Liver (tissue), 9 donors: Measurements from ENCODE around the gene ZFYVE28. TPM values are rescaled to one million over a fixed set of nuclear protein-coding genes. Genes with fewer than 3 reads are reported as not detected.

ENCODE experiments used
- DNase-seq: peaks from one replicate; pipeline ENCODE4 v3.0.0-alpha.2; 2017; ENCODE audit warnings: low spot score
- H3K27ac ChIP-seq, 2 donors: one replicate each; pipeline ENCODE4 v1.7.0; 2013; ENCODE audit warnings: inconsistent platforms in 2 of 2, low read length in 2 of 2, control low read depth in 1 of 2, low read depth in 1 of 2, mild to moderate bottlenecking in 1 of 2
- H3K27me3 ChIP-seq, 4 donors: one replicate each; pipeline versions ENCODE4 v1.6.1 to v1.7.0; 2013; ENCODE audit warnings: low read length in 3 of 4, inconsistent platforms in 1 of 4, mild to moderate bottlenecking in 1 of 4, moderate library complexity in 1 of 4; ENCODE audit not compliant: control insufficient read depth in 4 of 4, insufficient read depth in 4 of 4
- H3K36me3 ChIP-seq, 4 donors: one replicate each; pipeline versions ENCODE4 v1.6.1 to v1.7.0; 2013; ENCODE audit warnings: low read length in 3 of 4, mild to moderate bottlenecking in 3 of 4, low read depth in 1 of 4, moderate library complexity in 1 of 4; ENCODE audit not compliant: control insufficient read depth in 4 of 4, insufficient read depth in 3 of 4
- H3K4me1 ChIP-seq, 4 donors: one replicate each; pipeline versions ENCODE4 v1.6.1 to v1.7.0; 2013; ENCODE audit warnings: low read length in 3 of 4, mild to moderate bottlenecking in 3 of 4, moderate library complexity in 1 of 4; ENCODE audit not compliant: control insufficient read depth in 4 of 4, insufficient read depth in 4 of 4
- H3K4me3 ChIP-seq, 3 donors: one replicate each; pipeline versions ENCODE4 v1.6.1 to v1.7.0; 2013; ENCODE audit warnings: low read length in 3 of 3, control low read depth in 1 of 3, low read depth in 1 of 3, mild to moderate bottlenecking in 1 of 3
- H3K9ac ChIP-seq, 2 donors: one replicate each; pipeline ENCODE4 v1.7.0; 2013; ENCODE audit warnings: low read length in 2 of 2, mild to moderate bottlenecking in 2 of 2, moderate library complexity in 2 of 2, control low read depth in 1 of 2, low read depth in 1 of 2
- H3K9me3 ChIP-seq, 4 donors: one replicate each; pipeline versions ENCODE4 v1.6.1 to v1.7.0; 2013; ENCODE audit warnings: low read length in 3 of 4; ENCODE audit not compliant: control insufficient read depth in 4 of 4
- CTCF ChIP-seq: fragments of 150-350 bp; IDR thresholded peaks from 2 replicates; pipeline ENCODE4 v1.5.1; 2017; ENCODE audit warnings: improper control_type of control experiment, low read depth, low read length; ENCODE audit not compliant: missing input control
- EGR1 ChIP-seq, 2 donors: IDR thresholded peaks; 2 replicates each; pipeline ENCODE4 v1.6.1; 2016 to 2018; ENCODE audit warnings: antibody characterized with exemption in 2 of 2, low read depth in 2 of 2
- FOXA1 ChIP-seq: IDR thresholded peaks from 2 replicates; pipeline ENCODE4 v1.6.1; 2016; ENCODE audit warnings: antibody characterized with exemption
- GABPA ChIP-seq, 2 donors: IDR thresholded peaks in 1 of 2; conservative IDR thresholded peaks in 1 of 2; 2 replicates each; pipeline ENCODE4 v1.6.1; 2016; ENCODE audit warnings: antibody characterized with exemption in 2 of 2, mild to moderate bottlenecking in 1 of 2, moderate library complexity in 1 of 2
- HNF4A ChIP-seq, 2 donors: conservative IDR thresholded peaks; 2 replicates each; pipeline ENCODE4 v1.6.1; 2016; ENCODE audit warnings: antibody characterized with exemption in 2 of 2, mild to moderate bottlenecking in 2 of 2
- HNF4G ChIP-seq: IDR thresholded peaks from 2 replicates; pipeline ENCODE4 v1.6.1; 2016; ENCODE audit warnings: antibody characterized with exemption
- NR2F2 ChIP-seq: IDR thresholded peaks from 2 replicates; pipeline ENCODE4 v1.6.1; 2016; ENCODE audit warnings: antibody characterized with exemption
- RAD21 ChIP-seq, 2 donors: IDR thresholded peaks; 2 replicates each; pipeline ENCODE4 v1.6.1; 2016; ENCODE audit warnings: antibody characterized with exemption in 2 of 2, mild to moderate bottlenecking in 2 of 2
- REST ChIP-seq: IDR thresholded peaks from 2 replicates; pipeline ENCODE4 v1.6.1; 2016; ENCODE audit warnings: antibody characterized with exemption, mild to moderate bottlenecking
- RXRA ChIP-seq, 2 donors: IDR thresholded peaks; 2 replicates each; pipeline ENCODE4 v1.6.1; 2017 to 2018; ENCODE audit warnings: antibody characterized with exemption in 2 of 2, mild to moderate bottlenecking in 1 of 2
- TAF1 ChIP-seq: conservative IDR thresholded peaks from 2 replicates; pipeline ENCODE4 v1.6.1; 2016; ENCODE audit warnings: antibody characterized with exemption, mild to moderate bottlenecking
- YY1 ChIP-seq: IDR thresholded peaks from 2 replicates; pipeline ENCODE4 v1.6.1; 2016; ENCODE audit warnings: antibody characterized with exemption, mild to moderate bottlenecking
- WGBS: extraction: QIAGEN DNeasy Blood & Tissue Kit; methylation state at CpG from one replicate; pipeline ENCODE4 v1.1.7; 2013; 5-methylcytosine and 5-hydroxymethylcytosine counted together
- polyA plus RNA-seq, 2 donors: library from polyadenylated mRNA; stranded (reverse) in 1 of 2; unstranded in 1 of 2; fragments of 200-250 nt in 1 of 2; fragments of >200 nt in 1 of 2; fragmentation: Nextera tagmentation in 1 of 2; extraction: Ambion mirVana in 1 of 2; gene quantifications; one replicate each; pipeline versions ENCODE4 v1.2.1 to v1.2.3, GENCODE V29; 2013 to 2015
- total RNA-seq, 2 donors: library from RNA; depleted of rRNA; stranded (reverse); fragments of >200 nt; gene quantifications; one replicate each; pipeline ENCODE4 v1.2.3, GENCODE V29; 2014
- TF ChIP-seq, protein P1 (sequence below): IDR thresholded peaks from 2 replicates; pipeline ENCODE4 v1.6.1; 2016; ENCODE audit warnings: antibody characterized with exemption
- TF ChIP-seq, protein P2 (sequence below): IDR thresholded peaks from 2 replicates; pipeline ENCODE4 v1.6.1; 2016; ENCODE audit warnings: antibody characterized with exemption
- donor health status: healthy.
- donor health status: healthy.
- donor health status: healthy.
- donor health status: healthy.
- donor health status: healthy.

The ZFYVE28 gene
- total and polyA plus RNA-seq, 4 donors: 2.0 to 6.1 (median 2.7) TPM

DNA sequence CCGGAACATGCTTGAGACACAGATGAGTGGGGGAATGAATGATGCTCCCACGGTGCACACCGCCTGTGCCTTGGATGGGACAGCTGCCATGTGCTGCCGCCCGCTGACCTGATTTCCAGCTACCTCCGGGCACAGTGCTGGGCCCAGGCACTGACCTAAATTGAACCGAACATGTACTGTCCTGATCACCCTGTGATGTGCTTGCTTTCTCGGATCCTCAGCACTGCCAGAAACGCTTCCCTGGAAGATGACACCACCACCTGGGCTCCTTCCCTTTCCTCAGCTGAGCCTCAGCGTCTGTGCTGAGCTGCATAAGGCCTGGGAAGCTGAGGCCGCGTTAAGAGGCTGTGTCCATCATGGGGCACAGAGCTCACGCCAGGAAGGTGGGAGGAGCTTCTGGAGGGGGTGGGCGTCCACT lies 117.2 kb downstream of the ZFYVE28 start:
- Histone ChIP-seq H3K9me3 (peaks cover 0 to 5% (median 1%) of the 10 kb centered on the region in 4 donors), H3K27me3 (no peaks in the 10 kb centered on the region), H3K4me1 (no peaks in the 10 kb centered on the region), H3K36me3 (no peaks in the 10 kb centered on the region), H3K27ac (no peak overlapping the region), H3K4me3 (no peak overlapping the region), H3K9ac (no peak overlapping the region)
- TF ChIP-seq RAD21 (IDR thresholded peaks at IDR 0.05) (no peak), EGR1 (IDR thresholded peaks at IDR 0.05; ENCODE audit: low read depth in 2 of 2) (no peak), REST (no peak), CTCF (no peak), HNF4G (no peak), TAF1 (no peak), HNF4A (conservative IDR thresholded peaks at IDR 0.05) (no peak), GABPA (IDR thresholded peaks at IDR 0.05 in 1 of 2, conservative IDR thresholded peaks at IDR 0.05 in 1 of 2) (no peak), YY1 (no peak), FOXA1 (no peak)
- TF ChIP-seq, protein P1, sequence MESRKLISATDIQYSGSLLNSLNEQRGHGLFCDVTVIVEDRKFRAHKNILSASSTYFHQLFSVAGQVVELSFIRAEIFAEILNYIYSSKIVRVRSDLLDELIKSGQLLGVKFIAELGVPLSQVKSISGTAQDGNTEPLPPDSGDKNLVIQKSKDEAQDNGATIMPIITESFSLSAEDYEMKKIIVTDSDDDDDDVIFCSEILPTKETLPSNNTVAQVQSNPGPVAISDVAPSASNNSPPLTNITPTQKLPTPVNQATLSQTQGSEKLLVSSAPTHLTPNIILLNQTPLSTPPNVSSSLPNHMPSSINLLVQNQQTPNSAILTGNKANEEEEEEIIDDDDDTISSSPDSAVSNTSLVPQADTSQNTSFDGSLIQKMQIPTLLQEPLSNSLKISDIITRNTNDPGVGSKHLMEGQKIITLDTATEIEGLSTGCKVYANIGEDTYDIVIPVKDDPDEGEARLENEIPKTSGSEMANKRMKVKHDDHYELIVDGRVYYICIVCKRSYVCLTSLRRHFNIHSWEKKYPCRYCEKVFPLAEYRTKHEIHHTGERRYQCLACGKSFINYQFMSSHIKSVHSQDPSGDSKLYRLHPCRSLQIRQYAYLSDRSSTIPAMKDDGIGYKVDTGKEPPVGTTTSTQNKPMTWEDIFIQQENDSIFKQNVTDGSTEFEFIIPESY: no peak
- TF ChIP-seq, protein P2, sequence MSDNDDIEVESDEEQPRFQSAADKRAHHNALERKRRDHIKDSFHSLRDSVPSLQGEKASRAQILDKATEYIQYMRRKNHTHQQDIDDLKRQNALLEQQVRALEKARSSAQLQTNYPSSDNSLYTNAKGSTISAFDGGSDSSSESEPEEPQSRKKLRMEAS: no peak
- DNase-seq: no peak
- 91% methylated on average over 14 of the region's 14 CpGs for WGBS

GRCh38 chr4:2300431-2301224 lies 117.8 kb downstream of the ZFYVE28 start:
- no peak for DNase-seq
- no peak overlapping the region for H3K27ac ChIP-seq
- no peaks in the 10 kb centered on the region for H3K4me1 ChIP-seq
- H3K36me3 ChIP-seq: no peaks in the 10 kb centered on the region
- TF ChIP-seq, protein P2: no peak
- TF ChIP-seq EGR1 (IDR thresholded peaks at IDR 0.05; ENCODE audit: low read depth in 2 of 2) (no peak), NR2F2 (no peak), RXRA (IDR thresholded peaks at IDR 0.05) (no peak)
- no peaks in the 10 kb centered on the region for H3K27me3 ChIP-seq
- H3K9me3 ChIP-seq: peaks cover 0 to 5% (median 1%) of the 10 kb centered on the region in 4 donors
- WGBS: 95% methylated on average over 37 of the region's 37 CpGs
- H3K9ac ChIP-seq: no peak overlapping the region
- H3K4me3 ChIP-seq: no peak overlapping the region
